Mucosa of descending colon (tissue), 3 donors: ENCODE results near the gene DNAH3. TPM values are rescaled to one million over a fixed set of nuclear protein-coding genes. Genes with fewer than 3 reads are reported as not detected.

Experiments
- ATAC-seq: fragments of 200-7000 bp; cut with Tn5 transposase; one replicate; pipeline ENCODE4 v1.9.1; 2020; ENCODE audit warnings: mild to moderate bottlenecking, moderate library complexity
- DNase-seq, 3 donors: peaks; one replicate each; pipeline ENCODE4 v3.0.0-alpha.2; 2020
- H3K36me3 ChIP-seq: fragments of 200-600 bp; one replicate; pipeline ENCODE4 v1.8.0; 2021; ENCODE audit warnings: low read depth, mild to moderate bottlenecking
- H3K4me1 ChIP-seq: fragments of 200-600 bp; one replicate; pipeline ENCODE4 v1.8.0; 2021; ENCODE audit warnings: low read depth, mild to moderate bottlenecking
- H3K4me3 ChIP-seq: fragments of 200-600 bp; one replicate; pipeline ENCODE4 v1.8.0; 2021; ENCODE audit warnings: mild to moderate bottlenecking
- H3K9me3 ChIP-seq: fragments of 200-600 bp; one replicate; pipeline ENCODE4 v1.8.0; 2021; ENCODE audit warnings: mild to moderate bottlenecking
- intact Hi-C, 2 donors: fragments of 100-400 bp; cut with DNase I in 1 of 2; cut with micrococcal nuclease in 1 of 2; formaldehyde crosslinking; loops; one replicate each; pipeline versions ENCODE4 v1.11.0 to v1.11.1; 2022; cut with DNase I, micrococcal nuclease
- total RNA-seq, 3 donors: library from RNA; stranded (reverse); fragmentation: NEBNext Ultra II Directional in 2 of 3; extraction: Animal tissue kit (Norgen Biotek cat#: 25700) in 2 of 3; gene quantifications; one replicate each; pipeline versions ENCODE4 v1.2.1 to v1.2.4, GENCODE V29; 2021 to 2023
- TF ChIP-seq, protein P1 (sequence below): fragments of 200-600 bp; IDR thresholded peaks from one replicate; pipeline ENCODE4 v1.8.0; 2022; ENCODE audit warnings: antibody characterized with exemption, mild to moderate bottlenecking
- donor health status: DM: no; HTN: no; CAD: no; lungs with moderate emphysema.
- donor health status: DM: no; HTN: no; CAD: no.
- donor health status: DM: no; HTN: yes; CAD: no.

DNAH3 gene
- total RNA-seq, 3 donors from 2014 or later = 2.2 to 6.4 (median 2.9) TPM

DNA sequence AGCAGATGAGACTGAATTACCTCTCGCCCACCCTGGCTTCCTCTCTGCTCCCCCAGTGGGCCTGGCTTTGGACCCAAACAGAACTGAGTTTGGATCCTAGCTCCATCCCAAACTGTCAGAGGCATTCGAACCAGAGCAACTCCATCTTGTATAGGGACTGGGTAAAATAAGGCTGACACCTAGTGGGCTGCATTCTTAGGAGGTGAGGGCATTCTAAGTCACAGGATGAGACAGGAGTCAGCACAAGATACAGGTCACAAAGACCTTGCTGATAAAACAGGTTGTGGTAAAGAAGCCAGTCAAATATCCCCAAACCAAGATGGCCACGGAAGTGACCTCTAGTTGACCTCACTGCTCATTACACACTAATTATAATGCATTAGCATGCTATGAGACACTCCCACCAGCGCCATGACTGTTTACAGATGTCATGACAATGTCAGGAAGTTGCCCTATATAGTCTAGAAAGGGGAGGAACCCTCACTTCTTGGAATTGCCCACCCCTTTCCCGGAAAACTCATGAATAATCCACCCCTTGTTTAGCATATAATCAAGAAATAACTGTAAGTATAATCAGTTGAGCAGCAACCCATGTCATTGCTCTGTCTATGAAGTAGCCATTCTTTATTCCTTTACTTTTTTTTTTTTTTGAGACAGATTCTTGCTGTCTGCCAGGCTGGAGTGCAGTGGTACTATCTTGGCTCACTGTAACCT, 205.6 kb downstream of the DNAH3 start:
- Histone ChIP-seq H3K4me3 (no peak overlapping the region), H3K4me1 (no peaks in the 10 kb centered on the region), H3K36me3 (no peaks in the 10 kb centered on the region), H3K9me3 (no peaks in the 10 kb centered on the region)
- no peak for DNase-seq
- intact Hi-C loops = no loop called here
- TF ChIP-seq, protein P1, sequence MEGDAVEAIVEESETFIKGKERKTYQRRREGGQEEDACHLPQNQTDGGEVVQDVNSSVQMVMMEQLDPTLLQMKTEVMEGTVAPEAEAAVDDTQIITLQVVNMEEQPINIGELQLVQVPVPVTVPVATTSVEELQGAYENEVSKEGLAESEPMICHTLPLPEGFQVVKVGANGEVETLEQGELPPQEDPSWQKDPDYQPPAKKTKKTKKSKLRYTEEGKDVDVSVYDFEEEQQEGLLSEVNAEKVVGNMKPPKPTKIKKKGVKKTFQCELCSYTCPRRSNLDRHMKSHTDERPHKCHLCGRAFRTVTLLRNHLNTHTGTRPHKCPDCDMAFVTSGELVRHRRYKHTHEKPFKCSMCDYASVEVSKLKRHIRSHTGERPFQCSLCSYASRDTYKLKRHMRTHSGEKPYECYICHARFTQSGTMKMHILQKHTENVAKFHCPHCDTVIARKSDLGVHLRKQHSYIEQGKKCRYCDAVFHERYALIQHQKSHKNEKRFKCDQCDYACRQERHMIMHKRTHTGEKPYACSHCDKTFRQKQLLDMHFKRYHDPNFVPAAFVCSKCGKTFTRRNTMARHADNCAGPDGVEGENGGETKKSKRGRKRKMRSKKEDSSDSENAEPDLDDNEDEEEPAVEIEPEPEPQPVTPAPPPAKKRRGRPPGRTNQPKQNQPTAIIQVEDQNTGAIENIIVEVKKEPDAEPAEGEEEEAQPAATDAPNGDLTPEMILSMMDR = no peak
- no peak for ATAC-seq

GRCh38 chr16:20942256-20942655, 208.4 kb downstream of the DNAH3 start:
- intact Hi-C loops = no loop called here
- TF ChIP-seq, protein P1 = no peak

DNA sequence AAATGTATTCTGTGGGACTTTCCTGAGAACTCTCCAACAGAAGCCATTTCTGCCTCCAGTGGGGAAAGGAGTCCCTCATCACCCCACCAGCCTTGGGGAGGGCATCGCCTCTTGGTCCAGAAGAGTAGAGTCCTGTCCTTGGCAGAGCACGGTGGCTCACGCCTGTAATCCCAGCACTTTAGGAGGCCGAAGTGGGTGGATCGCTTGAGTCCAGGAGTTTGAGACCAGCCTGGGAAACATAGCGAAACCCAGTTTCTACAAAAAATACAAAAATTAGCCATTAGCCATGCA, 209.1 kb downstream of the DNAH3 start:
- Histone ChIP-seq H3K36me3 (no peaks in the 10 kb centered on the region), H3K4me1 (peaks cover 3% of the 10 kb centered on the region), H3K4me3 (no peak overlapping the region), H3K9me3 (no peaks in the 10 kb centered on the region)
- no peak for DNase-seq
- ATAC-seq = no peak
- intact Hi-C loops = no loop called here
- TF ChIP-seq, protein P1 = no peak

More at GRCh38 chr16:20942256-20942655, 208.4 kb downstream of the DNAH3 start:
- no peaks in the 10 kb centered on the region for H3K9me3 ChIP-seq
- peaks cover 3% of the 10 kb centered on the region for H3K4me1 ChIP-seq
- no peak overlapping the region for H3K4me3 ChIP-seq
- ATAC-seq (no peak), DNase-seq (no peak)
- no peaks in the 10 kb centered on the region for H3K36me3 ChIP-seq

GRCh38 chr16:20940871-20941635, 209.6 kb downstream of the DNAH3 start:
- Histone ChIP-seq H3K4me3 (no peak overlapping the region), H3K4me1 (peaks cover 3% of the 10 kb centered on the region), H3K9me3 (no peaks in the 10 kb centered on the region), H3K36me3 (no peaks in the 10 kb centered on the region)
- intact Hi-C loops = no loop called here
- ATAC-seq = no peak
- no peak for DNase-seq
- TF ChIP-seq, protein P1 = no peak

GRCh38 chr16:20939611-20940010, 211.0 kb downstream of the DNAH3 start:
- TF ChIP-seq, protein P1 = no peak

More at GRCh38 chr16:20939611-20940010, 211.0 kb downstream of the DNAH3 start:
- no peaks in the 10 kb centered on the region for H3K36me3 ChIP-seq
- H3K9me3 ChIP-seq = no peaks in the 10 kb centered on the region
- H3K4me1 ChIP-seq = peaks cover 3% of the 10 kb centered on the region
- no peak overlapping the region for H3K4me3 ChIP-seq
- DNase-seq (no peak), ATAC-seq (no peak)
- intact Hi-C loops = no loop called here
